LNCAP (cell line): Measurements from ENCODE around the gene HFE.

Source experiments
- TF ChIP-seq, protein P1 (sequence below): fragments of 450-650 bp; IDR thresholded peaks from 2 replicates; pipeline ENCODE4 v1.5.1; 2017; ENCODE audit warnings: mild to moderate bottlenecking

Gene HFE, protein sequence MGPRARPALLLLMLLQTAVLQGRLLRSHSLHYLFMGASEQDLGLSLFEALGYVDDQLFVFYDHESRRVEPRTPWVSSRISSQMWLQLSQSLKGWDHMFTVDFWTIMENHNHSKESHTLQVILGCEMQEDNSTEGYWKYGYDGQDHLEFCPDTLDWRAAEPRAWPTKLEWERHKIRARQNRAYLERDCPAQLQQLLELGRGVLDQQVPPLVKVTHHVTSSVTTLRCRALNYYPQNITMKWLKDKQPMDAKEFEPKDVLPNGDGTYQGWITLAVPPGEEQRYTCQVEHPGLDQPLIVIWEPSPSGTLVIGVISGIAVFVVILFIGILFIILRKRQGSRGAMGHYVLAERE

DNA sequence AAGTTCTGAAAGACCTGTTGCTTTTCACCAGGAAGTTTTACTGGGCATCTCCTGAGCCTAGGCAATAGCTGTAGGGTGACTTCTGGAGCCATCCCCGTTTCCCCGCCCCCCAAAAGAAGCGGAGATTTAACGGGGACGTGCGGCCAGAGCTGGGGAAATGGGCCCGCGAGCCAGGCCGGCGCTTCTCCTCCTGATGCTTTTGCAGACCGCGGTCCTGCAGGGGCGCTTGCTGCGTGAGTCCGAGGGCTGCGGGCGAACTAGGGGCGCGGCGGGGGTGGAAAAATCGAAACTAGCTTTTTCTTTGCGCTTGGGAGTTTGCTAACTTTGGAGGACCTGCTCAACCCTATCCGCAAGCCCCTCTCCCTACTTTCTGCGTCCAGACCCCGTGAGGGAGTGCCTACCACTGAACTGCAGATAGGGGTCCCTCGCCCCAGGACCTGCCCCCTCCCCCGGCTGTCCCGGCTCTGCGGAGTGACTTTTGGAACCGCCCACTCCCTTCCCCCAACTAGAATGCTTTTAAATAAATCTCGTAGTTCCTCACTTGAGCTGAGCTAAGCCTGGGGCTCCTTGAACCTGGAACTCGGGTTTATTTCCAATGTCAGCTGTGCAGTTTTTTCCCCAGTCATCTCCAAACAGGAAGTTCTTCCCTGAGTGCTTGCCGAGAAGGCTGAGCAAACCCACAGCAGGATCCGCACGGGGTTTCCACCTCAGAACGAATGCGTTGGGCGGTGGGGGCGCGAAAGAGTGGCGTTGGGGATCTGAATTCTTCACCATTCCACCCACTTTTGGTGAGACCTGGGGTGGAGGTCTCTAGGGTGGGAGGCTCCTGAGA lies at the start of gene HFE:
HFE (plus strand) TSS at position 146 of the 832 bp plus-strand sequence; CDS start at position 158, 12 bp downstream.
- TF ChIP-seq, protein P1, sequence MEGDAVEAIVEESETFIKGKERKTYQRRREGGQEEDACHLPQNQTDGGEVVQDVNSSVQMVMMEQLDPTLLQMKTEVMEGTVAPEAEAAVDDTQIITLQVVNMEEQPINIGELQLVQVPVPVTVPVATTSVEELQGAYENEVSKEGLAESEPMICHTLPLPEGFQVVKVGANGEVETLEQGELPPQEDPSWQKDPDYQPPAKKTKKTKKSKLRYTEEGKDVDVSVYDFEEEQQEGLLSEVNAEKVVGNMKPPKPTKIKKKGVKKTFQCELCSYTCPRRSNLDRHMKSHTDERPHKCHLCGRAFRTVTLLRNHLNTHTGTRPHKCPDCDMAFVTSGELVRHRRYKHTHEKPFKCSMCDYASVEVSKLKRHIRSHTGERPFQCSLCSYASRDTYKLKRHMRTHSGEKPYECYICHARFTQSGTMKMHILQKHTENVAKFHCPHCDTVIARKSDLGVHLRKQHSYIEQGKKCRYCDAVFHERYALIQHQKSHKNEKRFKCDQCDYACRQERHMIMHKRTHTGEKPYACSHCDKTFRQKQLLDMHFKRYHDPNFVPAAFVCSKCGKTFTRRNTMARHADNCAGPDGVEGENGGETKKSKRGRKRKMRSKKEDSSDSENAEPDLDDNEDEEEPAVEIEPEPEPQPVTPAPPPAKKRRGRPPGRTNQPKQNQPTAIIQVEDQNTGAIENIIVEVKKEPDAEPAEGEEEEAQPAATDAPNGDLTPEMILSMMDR: no peak

DNA sequence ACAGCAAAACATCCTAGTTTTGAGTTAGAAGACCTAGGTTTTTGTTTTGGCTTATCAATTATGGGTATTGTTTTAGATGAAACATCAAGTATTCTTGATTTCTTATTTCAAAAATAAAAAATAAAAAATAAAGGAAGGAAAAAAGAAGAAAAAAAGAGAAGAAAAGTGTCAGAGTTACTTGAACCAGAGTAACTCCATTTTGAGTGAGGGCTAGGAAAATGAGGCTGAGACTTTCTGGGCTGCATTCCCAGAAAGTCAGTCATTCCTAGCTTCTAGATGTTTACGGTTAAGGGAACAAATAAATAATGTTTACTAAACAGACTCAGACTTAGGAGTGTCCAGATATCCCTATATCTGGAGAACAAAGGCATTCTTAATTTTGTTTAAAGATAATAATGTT lies 45.3 kb upstream of the HFE start:
- TF ChIP-seq, protein P1: no peak

DNA sequence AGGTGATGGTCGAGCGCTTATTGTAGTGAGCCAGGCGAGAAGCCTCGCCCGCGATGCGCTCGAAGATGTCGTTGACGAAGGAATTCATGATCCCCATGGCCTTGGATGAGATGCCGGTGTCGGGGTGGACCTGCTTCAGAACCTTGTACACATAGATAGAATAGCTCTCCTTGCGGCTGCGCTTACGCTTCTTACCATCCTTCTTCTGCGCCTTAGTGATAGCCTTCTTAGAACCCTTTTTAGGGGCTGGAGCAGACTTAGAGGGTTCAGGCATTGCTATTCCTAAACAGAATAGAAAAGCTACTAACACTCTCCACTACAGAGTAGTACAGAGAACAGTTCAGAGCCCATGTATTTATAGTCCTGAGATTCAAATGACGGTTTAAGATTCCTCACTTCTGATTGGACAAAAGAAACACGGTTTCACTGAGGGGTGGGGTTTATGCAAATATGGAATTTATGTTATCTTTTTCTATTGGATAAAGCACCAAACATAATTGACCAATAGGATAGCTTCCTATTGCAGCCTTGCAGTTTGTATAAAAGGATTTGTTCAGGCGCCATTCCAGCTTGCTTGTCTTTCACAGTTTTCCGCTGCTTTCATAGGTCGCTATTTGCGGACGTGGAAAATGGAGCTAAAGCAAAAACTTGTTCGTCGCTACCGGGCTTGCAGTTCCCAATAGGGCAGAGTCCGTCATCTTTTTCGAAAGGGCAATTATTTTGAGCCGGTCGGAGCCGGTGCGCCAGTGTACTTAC lies 43.7 kb upstream of the HFE start:
- TF ChIP-seq, protein P1: no peak

DNA sequence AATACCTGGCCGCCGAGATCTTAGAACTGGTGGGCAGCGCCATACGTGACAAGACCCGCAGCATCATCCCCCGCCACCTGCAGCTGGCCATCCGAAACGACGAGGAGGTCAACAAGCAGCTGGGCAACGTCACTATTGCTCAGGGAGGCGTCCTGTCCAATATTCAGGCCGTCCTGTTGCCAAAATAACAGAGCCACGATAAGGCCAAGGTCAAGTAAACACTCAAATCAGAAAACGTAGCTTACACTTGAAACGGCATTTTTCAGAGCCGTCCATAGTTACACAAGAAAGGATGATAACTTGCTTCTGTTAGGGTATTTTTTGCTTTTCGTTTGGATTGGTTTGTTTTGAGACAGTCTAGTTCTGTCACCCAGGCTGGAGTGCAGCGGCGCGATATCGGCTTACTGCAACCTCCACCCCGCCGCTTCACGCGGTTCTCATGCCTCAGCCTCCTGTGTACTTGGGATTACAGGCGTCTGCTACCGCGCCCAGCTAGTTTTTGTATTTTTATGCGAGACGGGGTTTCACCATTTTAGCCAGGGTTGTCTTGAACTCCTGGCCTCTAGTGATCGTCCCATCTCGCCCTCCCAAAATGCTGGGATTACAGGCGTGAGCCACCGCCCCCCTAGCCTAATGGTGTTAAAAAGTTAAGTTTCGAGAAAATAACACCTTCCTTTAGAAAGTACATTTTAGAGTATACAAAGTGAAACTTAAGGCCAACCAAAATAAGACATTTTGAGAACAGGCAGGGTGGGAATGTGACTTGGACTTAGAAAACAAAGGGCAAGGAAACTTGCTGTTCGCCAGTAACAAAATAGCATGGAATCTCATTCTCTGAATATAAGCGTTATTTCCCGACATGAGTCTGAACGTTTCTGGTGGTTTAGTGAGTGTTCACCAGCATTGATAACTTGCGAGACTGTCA lies 42.8 kb upstream of the HFE start:
- TF ChIP-seq, protein P1: no peak

DNA sequence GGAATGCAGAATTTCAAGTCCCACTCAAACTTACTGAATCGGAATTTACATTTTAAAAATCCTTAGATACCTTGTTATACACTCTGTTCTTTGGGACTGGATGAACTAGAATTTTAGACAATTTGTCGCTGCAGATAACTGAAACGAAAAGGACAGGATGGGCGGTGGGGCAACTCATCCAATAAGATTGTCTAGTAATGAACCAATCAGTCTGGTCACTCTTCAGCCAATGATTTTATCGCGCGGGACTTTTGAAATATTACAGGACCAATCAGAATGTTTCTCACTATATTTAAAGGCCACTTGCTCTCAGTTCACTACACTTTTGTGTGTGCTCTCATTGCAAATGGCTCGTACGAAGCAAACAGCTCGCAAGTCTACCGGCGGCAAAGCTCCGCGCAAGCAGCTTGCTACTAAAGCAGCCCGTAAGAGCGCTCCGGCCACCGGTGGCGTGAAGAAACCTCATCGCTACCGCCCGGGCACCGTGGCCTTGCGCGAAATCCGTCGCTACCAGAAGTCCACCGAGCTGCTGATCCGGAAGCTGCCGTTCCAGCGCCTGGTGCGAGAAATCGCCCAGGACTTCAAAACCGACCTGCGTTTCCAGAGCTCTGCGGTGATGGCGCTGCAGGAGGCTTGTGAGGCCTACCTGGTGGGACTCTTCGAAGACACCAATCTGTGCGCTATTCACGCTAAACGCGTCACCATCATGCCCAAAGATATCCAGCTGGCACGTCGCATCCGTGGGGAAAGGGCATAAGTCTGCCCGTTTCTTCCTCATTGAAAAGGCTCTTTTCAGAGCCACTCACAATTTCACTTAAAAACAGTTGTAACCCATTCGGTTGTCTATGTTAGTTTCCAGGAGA lies 41.9 kb upstream of the HFE start:
- TF ChIP-seq, protein P1: no peak

DNA sequence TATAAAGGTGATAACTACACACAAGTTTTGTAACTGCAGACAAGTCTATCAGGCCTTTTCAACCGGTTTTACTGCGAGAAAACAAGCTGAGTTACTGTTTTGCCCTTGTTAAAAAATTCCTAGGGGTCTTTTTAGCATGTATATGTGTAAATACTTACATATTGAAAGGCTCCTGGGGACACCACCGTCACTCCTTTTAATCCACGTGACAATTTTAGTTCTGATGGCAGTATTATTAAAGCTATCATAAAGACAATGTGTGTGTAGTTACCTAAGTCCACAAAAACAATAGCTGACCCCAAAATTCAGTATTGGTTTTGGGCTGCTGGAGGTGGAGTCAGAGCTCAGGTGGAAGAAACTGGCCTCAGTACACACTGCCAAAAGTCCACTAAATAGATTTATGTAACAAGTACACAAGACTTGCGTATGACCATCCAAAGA lies 41.3 kb upstream of the HFE start:
- TF ChIP-seq, protein P1: no peak
